Heart right ventricle (tissue), 16 donors: Measurements from ENCODE around the gene EPN2. TPM values are rescaled to one million over a fixed set of nuclear protein-coding genes. Genes with fewer than 3 reads are reported as not detected.

Source experiments
- ATAC-seq, 8 donors: fragments of 200-7000 bp; cut with Tn5 transposase; one replicate each; pipeline ENCODE4 v1.9.1; 2020; ENCODE audit warnings: mild to moderate bottlenecking in 8 of 8, moderate library complexity in 8 of 8, moderate number of reproducible peaks in 1 of 8
- DNase-seq, 2 donors: peaks; one replicate each; pipeline ENCODE4 v3.0.0-alpha.2; 2020
- H3K27ac ChIP-seq, 10 donors: fragments of 200-600 bp; sonication (generic) in 2 of 10; one replicate each; pipeline versions ENCODE4 v1.5.0 to v1.8.0; 2020 to 2022; ENCODE audit warnings: mild to moderate bottlenecking in 3 of 10
- H3K27me3 ChIP-seq, 7 donors: fragments of 200-600 bp; one replicate each; pipeline ENCODE4 v1.8.0; 2021 to 2022; ENCODE audit warnings: mild to moderate bottlenecking in 2 of 7
- H3K36me3 ChIP-seq, 9 donors: fragments of 200-600 bp; sonication (generic) in 1 of 9; one replicate each; pipeline versions ENCODE4 v1.5.0 to v1.8.0; 2020 to 2022; ENCODE audit warnings: mild to moderate bottlenecking in 2 of 9
- H3K4me1 ChIP-seq, 9 donors: fragments of 200-600 bp; sonication (generic) in 1 of 9; one replicate each; pipeline versions ENCODE4 v1.5.0 to v1.8.0; 2020 to 2022; ENCODE audit warnings: mild to moderate bottlenecking in 4 of 9
- H3K4me3 ChIP-seq, 10 donors: fragments of 200-600 bp; sonication (generic) in 2 of 10; one replicate each; pipeline versions ENCODE4 v1.5.0 to v1.8.0; 2020 to 2022; ENCODE audit warnings: mild to moderate bottlenecking in 7 of 10, moderate library complexity in 2 of 10
- H3K9me3 ChIP-seq, 11 donors: fragments of 200-600 bp in 10 of 11; sonication (generic) in 2 of 11; one replicate each; pipeline versions ENCODE4 v1.5.0 to v1.8.0; 2013 to 2022; ENCODE audit warnings: mild to moderate bottlenecking in 2 of 11, control low read depth in 1 of 11, moderate library complexity in 1 of 11
- CTCF ChIP-seq, 9 donors: fragments of 200-600 bp; sonication (generic) in 2 of 9; IDR thresholded peaks; one replicate each; pipeline versions ENCODE4 v1.5.0 to v1.8.0; 2021 to 2022; ENCODE audit warnings: antibody characterized with exemption in 9 of 9, mild to moderate bottlenecking in 5 of 9, moderate library complexity in 1 of 9
- WGBS, 2 donors: extraction: QIAGEN DNeasy Blood & Tissue Kit; methylation state at CpG; one replicate each; pipeline ENCODE4 v1.1.7; 2013; ENCODE audit warnings: inconsistent platforms in 1 of 2; 5-methylcytosine and 5-hydroxymethylcytosine counted together
- intact Hi-C, 10 donors: fragments of 100-400 bp; cut with DNase I; formaldehyde crosslinking; loops; one replicate each; pipeline versions ENCODE4 v1.11.1 to v1.14.2; 2022
- polyA plus RNA-seq, 2 donors: library from polyadenylated mRNA; stranded (reverse); fragments of 200-250 nt; gene quantifications; one replicate each; pipeline ENCODE4 v1.2.3, GENCODE V29; 2013
- total RNA-seq, 10 donors: library from RNA; stranded (reverse); fragmentation: NEBNext Ultra II Directional in 3 of 10; extraction: Animal tissue kit (Norgen Biotek cat#: 25700) in 3 of 10; gene quantifications; one replicate each; pipeline versions ENCODE4 v1.2.1 to v1.2.4, GENCODE V29; 2021 to 2023
- donor health status: Arrhythmogenic right ventricular cardiomyopathy.
- donor health status: ischemic (EF 13 %, LVEDD 7.1; RV severe dilation, severe dysfunction).
- donor health status: healthy with polysubstance abuse.
- donor health status: DM: no; HTN: yes; CAD: no.
- donor health status: DM: no; HTN: no; CAD: no.
- donor health status: ischemic (EF 25% LVEDD 6.9; RV normal size, moderate dysfunction).
- donor health status: ischemic (EF 25% LVEDD 5.7; RV mildly dilated, moderate dysfunction).
- donor health status: healthy.
- donor health status: DM: yes; HTN: yes; CAD: no.
- donor health status: Ischemic cardiomyopathy.
- donor health status: ischemic (EF 35%, LVEDD 5.7; RV mildly dilated, moderate dysfunction).
- donor health status: nonischemic (EF 11% LVEDD 7.7; RV severe dilation, severe dysfunction).
- donor health status: DM: yes; HTN: yes; CAD: no.
- donor health status: PGD.
- donor health status: ischemic (EF 29% LVEDD 5.4; RV normal size, mild dysfunction).
- donor health status: nonischemic (EF 23%, LVEDD 6.1; RV moderate dilation, normal function).

EPN2 gene
- total and polyA plus RNA-seq, 12 donors: 20.0 to 83.1 (median 54.9) TPM

GRCh38 chr17:19354748-19355147, 117.6 kb downstream of the EPN2 start:
- Histone ChIP-seq H3K4me3 (no peak overlapping the region), H3K9me3 (no peaks in the 10 kb centered on the region), H3K27me3 (no peaks in the 10 kb centered on the region), H3K36me3 (peaks cover 0 to 9% (median 0%) of the 10 kb centered on the region in 9 donors), H3K4me1 (no peaks in the 10 kb centered on the region), H3K27ac (no peak overlapping the region)
- 80 to 83% methylated on average over 6 of the region's 6 CpGs for WGBS, 2 donors
- intact Hi-C loops: no loop called here
- no peak for ATAC-seq
- TF ChIP-seq CTCF (IDR thresholded peaks at IDR 0.05): no peak
- no peak for DNase-seq

GRCh38 chr17:19357351-19357750, 120.2 kb downstream of the EPN2 start:
- no peak for TF ChIP-seq CTCF (IDR thresholded peaks at IDR 0.05)
- 90 to 94% methylated on average over 7 of the region's 7 CpGs for WGBS, 2 donors
- no peak for ATAC-seq
- Histone ChIP-seq H3K4me3 (no peak overlapping the region), H3K27ac (no peak overlapping the region), H3K4me1 (peaks cover 0 to 9% (median 6%) of the 10 kb centered on the region in 9 donors), H3K9me3 (no peaks in the 10 kb centered on the region), H3K36me3 (peaks cover 0 to 9% (median 0%) of the 10 kb centered on the region in 9 donors), H3K27me3 (no peaks in the 10 kb centered on the region)
- intact Hi-C loops: no loop called here
- DNase-seq: no peak

GRCh38 chr17:19357761-19358160, 120.6 kb downstream of the EPN2 start:
- Histone ChIP-seq H3K36me3 (peaks cover 0 to 9% (median 0%) of the 10 kb centered on the region in 9 donors), H3K9me3 (no peaks in the 10 kb centered on the region), H3K27me3 (no peaks in the 10 kb centered on the region), H3K4me1 (peaks cover 0 to 9% (median 6%) of the 10 kb centered on the region in 9 donors), H3K4me3 (no peak overlapping the region), H3K27ac (no peak overlapping the region)
- intact Hi-C loops: no loop called here
- 88 to 89% methylated on average over 7 of the region's 7 CpGs for WGBS, 2 donors
- no peak for TF ChIP-seq CTCF (IDR thresholded peaks at IDR 0.05)
- ATAC-seq (no peak), DNase-seq (no peak)

- Histone ChIP-seq H3K36me3 (peaks cover 0 to 9% (median 0%) of the 10 kb centered on the region in 9 donors), H3K27ac (no peak overlapping the region), H3K9me3 (no peaks in the 10 kb centered on the region), H3K27me3 (no peaks in the 10 kb centered on the region), H3K4me1 (peaks cover 0 to 16% (median 10%) of the 10 kb centered on the region in 9 donors), H3K4me3 (no peak overlapping the region)
- DNase-seq (no peak), ATAC-seq (no peak)
- intact Hi-C loops: no loop called here
- 81 to 86% methylated on average over 7 of the region's 7 CpGs for WGBS, 2 donors
- no peak for TF ChIP-seq CTCF (IDR thresholded peaks at IDR 0.05)
Observed at GRCh38 chr17:19359151-19359550, 122.0 kb downstream of the EPN2 start.
